HCT116 (cell line): ENCODE results near the gene CIART.

Source experiments
- ATF3 ChIP-seq: IDR thresholded peaks from 2 replicates; pipeline ENCODE4 v1.6.1; 2012
- CEBPB ChIP-seq: IDR thresholded peaks from 2 replicates; pipeline ENCODE4 v1.6.1; 2012; ENCODE audit warnings: low read depth
- CTCF ChIP-seq, 3 experiments: fragments of 200-600 bp in 1 of 3; sonication (generic) in 1 of 3; IDR thresholded peaks in 2 of 3; conservative IDR thresholded peaks in 1 of 3; 2 replicates each; pipeline ENCODE4 v1.5.1; 2012 to 2017; ENCODE audit warnings: low read depth in 2 of 3, low read length in 2 of 3, antibody characterized with exemption in 1 of 3, borderline replicate concordance in 1 of 3, control low read depth in 1 of 3, mild to moderate bottlenecking in 1 of 3, mixed read lengths in 1 of 3, mixed run types in 1 of 3, moderate library complexity in 1 of 3; ENCODE audit not compliant: insufficient read depth in 1 of 3
- EZH2 ChIP-seq: fragments of 200-600 bp; sonication (generic); IDR thresholded peaks from 2 replicates; pipeline ENCODE4 v1.6.1; 2017; ENCODE audit warnings: antibody characterized with exemption, mixed run types
- EZH2phosphoT487 ChIP-seq: fragments of 200-600 bp; IDR thresholded peaks from 2 replicates; pipeline ENCODE4 v1.6.1; 2018; ENCODE audit warnings: antibody characterized with exemption, borderline replicate concordance
- FOSL1 ChIP-seq: IDR thresholded peaks from 2 replicates; pipeline ENCODE4 v1.6.1; 2012; ENCODE audit warnings: low read depth
- MAX ChIP-seq: IDR thresholded peaks from 2 replicates; pipeline ENCODE4 v1.6.1; 2012
- POLR2A ChIP-seq: IDR thresholded peaks from 2 replicates; pipeline ENCODE4 v1.7.0; 2011; ENCODE audit warnings: borderline replicate concordance; ENCODE audit not compliant: insufficient read depth, insufficient read length; ENCODE audit errors: extremely low read depth
- POLR2AphosphoS5 ChIP-seq: IDR thresholded peaks from 2 replicates; pipeline ENCODE4 v1.6.1; 2011; ENCODE audit warnings: mild to moderate bottlenecking, low read depth, low read length, moderate library complexity
- RAD21 ChIP-seq: IDR thresholded peaks from 2 replicates; pipeline ENCODE4 v1.6.1; 2012; ENCODE audit warnings: low read depth, mild to moderate bottlenecking
- SP1 ChIP-seq: IDR thresholded peaks from 2 replicates; pipeline ENCODE4 v1.6.1; 2012; ENCODE audit warnings: low read depth
- SRF ChIP-seq: IDR thresholded peaks from 2 replicates; pipeline ENCODE4 v1.6.1; 2012; ENCODE audit warnings: low read depth
- TCF7L2 ChIP-seq: IDR thresholded peaks from 2 replicates; pipeline ENCODE4 v1.7.0; 2011; ENCODE audit warnings: borderline replicate concordance, inconsistent platforms; ENCODE audit not compliant: insufficient read depth, insufficient read length; ENCODE audit errors: extremely low read depth
- YY1 ChIP-seq: IDR thresholded peaks from 2 replicates; pipeline ENCODE4 v1.6.1; 2011; ENCODE audit warnings: low read length, low read depth, moderate library complexity, mild to moderate bottlenecking; ENCODE audit not compliant: insufficient replicate concordance; ENCODE audit errors: extremely low read depth

- TF ChIP-seq FOSL1 (no peak), SRF (no peak), CTCF (IDR thresholded peaks at IDR 0.05 in 2 of 3, conservative IDR thresholded peaks at IDR 0.05 in 1 of 3; ENCODE audit: borderline replicate concordance in 1 of 3, insufficient read depth in 1 of 3, low read depth in 2 of 3, low read length in 2 of 3) (no peak), CEBPB (no peak), POLR2AphosphoS5 (no peak), POLR2A (no peak), TCF7L2 (no peak), MAX (no peak), EZH2 (no peak), EZH2phosphoT487 (no peak), SP1 (no peak), ATF3 (no peak), RAD21 (no peak), YY1 (no peak)
Observed at GRCh38 chr1:150288822-150289221, 6.5 kb downstream of the CIART start.
